HCT116 (cell line): ENCODE data around the gene MROH8. TPM values are rescaled to one million over a fixed set of nuclear protein-coding genes. Genes with fewer than 3 reads are reported as not detected.

Source experiments
- ATAC-seq: fragments of 200-7000 bp; cut with Tn5 transposase; 2 replicates; pipeline ENCODE4 v1.9.1; 2020; ENCODE audit warnings: mild to moderate bottlenecking, moderate library complexity
- BruUV-seq: library from RNA; stranded (reverse); fragments of 400-500 nt; replicated peaks from 2 replicates; lab custom pipeline; 2021; lab: Mats Ljungman, UMichigan
- CTCF ChIA-PET: fragments of 300-600 bp; sonication (Branson Sonifier 250); formaldehyde crosslinking; loops from one replicate; lab custom pipeline; 2021; ENCODE audit warnings: antibody characterized with exemption; lab: Charles Lee
- POLR2A ChIA-PET: fragments of 300-600, 350-600 bp; sonication (Branson Sonifier 250); formaldehyde crosslinking; loops from one replicate; lab custom pipeline; 2021; ENCODE audit warnings: antibody characterized with exemption; lab: Charles Lee
- RAD21 ChIA-PET, 2 experiments: fragments of 300-600 bp; sonication (Branson Sonifier 250); formaldehyde crosslinking; loops; one replicate each; lab custom pipeline; 2023; ENCODE audit warnings: low total read pairs in 2 of 2; ENCODE audit not compliant: uncharacterized antibody in 2 of 2, unreplicated experiment in 2 of 2, low non-redundant PET in 1 of 2; lab: Charles Lee
- DNase-seq: peaks from one replicate; pipeline ENCODE4 v3.0.0-alpha.2; 2010; ENCODE audit warnings: low read depth, low spot score
- H2AFZ ChIP-seq: fragments of 200-600 bp; shearing (Covaris generic), sonication (generic); 2 replicates; pipeline ENCODE4 v1.6.1; 2017; ENCODE audit warnings: low read depth, mixed run types, mixed read lengths, antibody characterized with exemption, low read length; ENCODE audit not compliant: poor library complexity, severe bottlenecking
- H3K27ac ChIP-seq: 2 replicates; pipeline ENCODE4 v1.5.1; 2012; ENCODE audit warnings: low read depth, low read length
- H3K27me3 ChIP-seq: fragments of 200-600 bp; sonication (generic); 2 replicates; pipeline ENCODE4 v1.6.1; 2016; ENCODE audit warnings: mixed run types, low read length, mixed read lengths; ENCODE audit not compliant: insufficient read depth
- H3K36me3 ChIP-seq, 2 experiments: fragments of 200-500 bp in 1 of 2; fragments of 200-600 bp in 1 of 2; sonication (Bioruptor generic) in 1 of 2; sonication (generic) in 1 of 2; 2 replicates each; pipeline versions ENCODE4 v1.5.1 to v1.6.1; 2014 to 2016; ENCODE audit warnings: low read length in 2 of 2, inconsistent platforms in 1 of 2, mixed read lengths in 1 of 2, mixed run types in 1 of 2; ENCODE audit not compliant: insufficient read depth in 2 of 2, control insufficient read depth in 1 of 2
- H3K4me1 ChIP-seq, 2 experiments: fragments of 200-600 bp in 1 of 2; sonication (generic) in 1 of 2; 2 replicates each; pipeline versions ENCODE4 v1.5.1 to v1.6.1; 2012 to 2017; ENCODE audit warnings: low read length in 2 of 2, inconsistent platforms in 1 of 2, mild to moderate bottlenecking in 1 of 2, mixed read lengths in 1 of 2, mixed run types in 1 of 2, moderate library complexity in 1 of 2; ENCODE audit not compliant: insufficient read depth in 2 of 2, control insufficient read depth in 1 of 2
- H3K4me2 ChIP-seq: fragments of 200-600 bp; sonication (generic); 2 replicates; pipeline ENCODE4 v1.6.1; 2017; ENCODE audit warnings: mixed run types, low read length, mixed read lengths
- H3K4me3 ChIP-seq, 2 experiments: fragments of 200-600 bp in 1 of 2; sonication (generic) in 1 of 2; replicated peaks in 1 of 2; 2 replicates each; pipeline ENCODE4 v1.5.1; 2011 to 2016; ENCODE audit warnings: low read length in 2 of 2, control low read depth in 1 of 2, low read depth in 1 of 2, mild to moderate bottlenecking in 1 of 2, mixed read lengths in 1 of 2, mixed run types in 1 of 2
- H3K79me2 ChIP-seq: fragments of 200-600 bp; sonication (generic); 2 replicates; pipeline ENCODE4 v1.6.1; 2017; ENCODE audit warnings: mild to moderate bottlenecking, mixed run types, low read length, moderate library complexity, mixed read lengths; ENCODE audit not compliant: insufficient read depth
- H3K9ac ChIP-seq: fragments of 200-600 bp; sonication (generic); 2 replicates; pipeline ENCODE4 v1.6.1; 2016; ENCODE audit warnings: low read length, mixed read lengths
- H3K9me2 ChIP-seq: fragments of 200-600 bp; sonication (generic), shearing (Covaris generic); 2 replicates; pipeline ENCODE4 v1.6.1; 2017; ENCODE audit warnings: mixed run types, mild to moderate bottlenecking, moderate library complexity; ENCODE audit not compliant: insufficient read depth
- H3K9me3 ChIP-seq, 2 experiments: fragments of 200-500 bp in 1 of 2; fragments of 200-600 bp in 1 of 2; sonication (Bioruptor generic) in 1 of 2; sonication (generic) in 1 of 2; 2 replicates each; pipeline ENCODE4 v1.6.1; 2014 to 2017; ENCODE audit warnings: low read length in 2 of 2, mixed read lengths in 2 of 2, inconsistent platforms in 1 of 2, low read depth in 1 of 2, mild to moderate bottlenecking in 1 of 2, mixed run types in 1 of 2, moderate library complexity in 1 of 2; ENCODE audit not compliant: control insufficient read depth in 1 of 2, insufficient read depth in 1 of 2
- H4K20me1 ChIP-seq: fragments of 200-600 bp; sonication (generic), shearing (Covaris generic); 2 replicates; pipeline ENCODE4 v1.6.1; 2017; ENCODE audit warnings: mixed run types, mild to moderate bottlenecking, moderate library complexity; ENCODE audit not compliant: insufficient read depth
- FOSL1 ChIP-seq: IDR thresholded peaks from 2 replicates; pipeline ENCODE4 v1.6.1; 2012; ENCODE audit warnings: low read depth
- JUND ChIP-seq: IDR thresholded peaks from 2 replicates; pipeline ENCODE4 v1.6.1; 2012
- RAD21 ChIP-seq: IDR thresholded peaks from 2 replicates; pipeline ENCODE4 v1.6.1; 2012; ENCODE audit warnings: low read depth, mild to moderate bottlenecking
- SRF ChIP-seq: IDR thresholded peaks from 2 replicates; pipeline ENCODE4 v1.6.1; 2012; ENCODE audit warnings: low read depth
- intact Hi-C: fragments of 100-400 bp; cut with micrococcal nuclease; formaldehyde crosslinking; loops from 2 replicates; pipeline ENCODE4 v1.10.0; 2022
- total RNA-seq: library from RNA; stranded (reverse); gene quantifications from one replicate; pipeline ENCODE4 v1.2.1, GENCODE V29; 2021; ENCODE audit not compliant: unreplicated experiment
- TF ChIP-seq, protein P1 (sequence below): IDR thresholded peaks from 2 replicates; pipeline ENCODE4 v1.6.1; 2012; ENCODE audit warnings: low read depth
- TF ChIP-seq, protein P2 (sequence below): IDR thresholded peaks from 2 replicates; pipeline ENCODE4 v1.6.1; 2011; ENCODE audit warnings: mild to moderate bottlenecking, low read length, moderate library complexity; ENCODE audit not compliant: insufficient replicate concordance; ENCODE audit errors: extremely low read depth

MROH8 gene
- total RNA-seq, 1 experiment from 2014 or later, result 0.79 TPM

DNA sequence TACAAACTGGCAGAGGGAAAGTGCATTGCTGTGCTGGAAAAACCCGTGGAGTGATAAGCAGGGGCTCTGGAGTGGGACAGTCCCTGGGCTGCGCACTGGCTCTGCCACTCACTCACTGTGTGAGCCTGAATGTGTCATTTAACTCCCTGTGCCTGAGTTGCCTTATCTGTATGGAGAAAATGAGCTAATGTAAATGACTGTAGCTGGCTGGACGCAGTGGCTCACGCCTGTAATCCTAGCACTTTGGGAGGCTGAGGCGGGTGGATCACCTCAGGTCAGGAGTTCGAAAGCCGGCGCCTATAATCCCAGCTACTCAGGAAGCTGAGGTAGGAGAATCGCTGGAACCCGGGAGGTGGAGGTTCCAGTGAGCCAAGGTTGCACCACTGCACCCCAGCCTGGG, 18.7 kb downstream of the MROH8 start:
- Histone ChIP-seq H3K9ac (no peak overlapping the region), H3K4me1 (no peaks in the 10 kb centered on the region)
- TF ChIP-seq FOSL1 (no peak), RAD21 (no peak), SRF (no peak), JUND (no peak)
- TF ChIP-seq, protein P1, sequence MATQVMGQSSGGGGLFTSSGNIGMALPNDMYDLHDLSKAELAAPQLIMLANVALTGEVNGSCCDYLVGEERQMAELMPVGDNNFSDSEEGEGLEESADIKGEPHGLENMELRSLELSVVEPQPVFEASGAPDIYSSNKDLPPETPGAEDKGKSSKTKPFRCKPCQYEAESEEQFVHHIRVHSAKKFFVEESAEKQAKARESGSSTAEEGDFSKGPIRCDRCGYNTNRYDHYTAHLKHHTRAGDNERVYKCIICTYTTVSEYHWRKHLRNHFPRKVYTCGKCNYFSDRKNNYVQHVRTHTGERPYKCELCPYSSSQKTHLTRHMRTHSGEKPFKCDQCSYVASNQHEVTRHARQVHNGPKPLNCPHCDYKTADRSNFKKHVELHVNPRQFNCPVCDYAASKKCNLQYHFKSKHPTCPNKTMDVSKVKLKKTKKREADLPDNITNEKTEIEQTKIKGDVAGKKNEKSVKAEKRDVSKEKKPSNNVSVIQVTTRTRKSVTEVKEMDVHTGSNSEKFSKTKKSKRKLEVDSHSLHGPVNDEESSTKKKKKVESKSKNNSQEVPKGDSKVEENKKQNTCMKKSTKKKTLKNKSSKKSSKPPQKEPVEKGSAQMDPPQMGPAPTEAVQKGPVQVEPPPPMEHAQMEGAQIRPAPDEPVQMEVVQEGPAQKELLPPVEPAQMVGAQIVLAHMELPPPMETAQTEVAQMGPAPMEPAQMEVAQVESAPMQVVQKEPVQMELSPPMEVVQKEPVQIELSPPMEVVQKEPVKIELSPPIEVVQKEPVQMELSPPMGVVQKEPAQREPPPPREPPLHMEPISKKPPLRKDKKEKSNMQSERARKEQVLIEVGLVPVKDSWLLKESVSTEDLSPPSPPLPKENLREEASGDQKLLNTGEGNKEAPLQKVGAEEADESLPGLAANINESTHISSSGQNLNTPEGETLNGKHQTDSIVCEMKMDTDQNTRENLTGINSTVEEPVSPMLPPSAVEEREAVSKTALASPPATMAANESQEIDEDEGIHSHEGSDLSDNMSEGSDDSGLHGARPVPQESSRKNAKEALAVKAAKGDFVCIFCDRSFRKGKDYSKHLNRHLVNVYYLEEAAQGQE, result no peak
- TF ChIP-seq, protein P2, sequence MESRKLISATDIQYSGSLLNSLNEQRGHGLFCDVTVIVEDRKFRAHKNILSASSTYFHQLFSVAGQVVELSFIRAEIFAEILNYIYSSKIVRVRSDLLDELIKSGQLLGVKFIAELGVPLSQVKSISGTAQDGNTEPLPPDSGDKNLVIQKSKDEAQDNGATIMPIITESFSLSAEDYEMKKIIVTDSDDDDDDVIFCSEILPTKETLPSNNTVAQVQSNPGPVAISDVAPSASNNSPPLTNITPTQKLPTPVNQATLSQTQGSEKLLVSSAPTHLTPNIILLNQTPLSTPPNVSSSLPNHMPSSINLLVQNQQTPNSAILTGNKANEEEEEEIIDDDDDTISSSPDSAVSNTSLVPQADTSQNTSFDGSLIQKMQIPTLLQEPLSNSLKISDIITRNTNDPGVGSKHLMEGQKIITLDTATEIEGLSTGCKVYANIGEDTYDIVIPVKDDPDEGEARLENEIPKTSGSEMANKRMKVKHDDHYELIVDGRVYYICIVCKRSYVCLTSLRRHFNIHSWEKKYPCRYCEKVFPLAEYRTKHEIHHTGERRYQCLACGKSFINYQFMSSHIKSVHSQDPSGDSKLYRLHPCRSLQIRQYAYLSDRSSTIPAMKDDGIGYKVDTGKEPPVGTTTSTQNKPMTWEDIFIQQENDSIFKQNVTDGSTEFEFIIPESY, result no peak
- TF ChIP-seq, all 23 proteins: peak for 0
- no peak for DNase-seq
- Histone ChIP-seq H3K27ac (no peak overlapping the region), H4K20me1 (no peaks in the 10 kb centered on the region), H3K9me3 (no peaks in the 10 kb centered on the region), H3K79me2 (no peaks in the 10 kb centered on the region), H3K27me3 (peaks cover 35% of the 10 kb centered on the region), H3K9me2 (no peaks in the 10 kb centered on the region), H2AFZ (no peak overlapping the region), H3K36me3 (no peaks in the 10 kb centered on the region), H3K4me3 (no peak overlapping the region), H3K4me2 (no peak overlapping the region)
- ChIA-PET POLR2A (no interaction called here), CTCF (no interaction called here), RAD21 (no interaction called here)
- intact Hi-C loops, result no loop called here
- no TSS peak for BruUV-seq
- no peak for ATAC-seq
